ENCODE measurements around the gene RGL1.

DNA sequence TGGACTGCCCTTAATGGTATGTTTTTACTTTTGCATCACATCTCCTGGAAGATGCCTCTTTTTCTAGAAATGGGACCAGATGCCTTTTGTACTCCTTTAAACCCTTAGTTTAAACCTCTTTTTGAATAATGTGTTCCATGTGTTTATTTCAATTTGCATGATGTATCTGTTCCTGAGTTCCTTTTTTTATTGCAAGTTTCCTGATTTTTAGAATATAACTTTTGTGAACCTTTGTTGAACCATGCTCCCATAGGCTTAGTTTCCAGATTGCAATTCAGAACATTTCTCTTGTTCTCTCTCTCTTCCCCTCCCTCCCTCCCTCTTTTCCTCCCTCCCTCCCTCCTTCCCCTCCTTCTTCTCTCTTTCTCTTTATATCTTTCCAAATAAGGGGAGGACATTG lies 81.9 kb downstream of the RGL1 start:
- TF ChIP-seq, protein P1, sequence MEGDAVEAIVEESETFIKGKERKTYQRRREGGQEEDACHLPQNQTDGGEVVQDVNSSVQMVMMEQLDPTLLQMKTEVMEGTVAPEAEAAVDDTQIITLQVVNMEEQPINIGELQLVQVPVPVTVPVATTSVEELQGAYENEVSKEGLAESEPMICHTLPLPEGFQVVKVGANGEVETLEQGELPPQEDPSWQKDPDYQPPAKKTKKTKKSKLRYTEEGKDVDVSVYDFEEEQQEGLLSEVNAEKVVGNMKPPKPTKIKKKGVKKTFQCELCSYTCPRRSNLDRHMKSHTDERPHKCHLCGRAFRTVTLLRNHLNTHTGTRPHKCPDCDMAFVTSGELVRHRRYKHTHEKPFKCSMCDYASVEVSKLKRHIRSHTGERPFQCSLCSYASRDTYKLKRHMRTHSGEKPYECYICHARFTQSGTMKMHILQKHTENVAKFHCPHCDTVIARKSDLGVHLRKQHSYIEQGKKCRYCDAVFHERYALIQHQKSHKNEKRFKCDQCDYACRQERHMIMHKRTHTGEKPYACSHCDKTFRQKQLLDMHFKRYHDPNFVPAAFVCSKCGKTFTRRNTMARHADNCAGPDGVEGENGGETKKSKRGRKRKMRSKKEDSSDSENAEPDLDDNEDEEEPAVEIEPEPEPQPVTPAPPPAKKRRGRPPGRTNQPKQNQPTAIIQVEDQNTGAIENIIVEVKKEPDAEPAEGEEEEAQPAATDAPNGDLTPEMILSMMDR (IDR thresholded peaks at IDR 0.05; ENCODE audit: low read length): no peak
- TF ChIP-seq EZH2phosphoT487 (IDR thresholded peaks at IDR 0.05; ENCODE audit: low read length): no peak

Measured in MM.1S (cell line).